Smooth muscle cell (in vitro differentiated cells): ENCODE results near the gene PLCD1. TPM values are rescaled to one million over a fixed set of nuclear protein-coding genes. Genes with fewer than 3 reads are reported as not detected.
"Not testable (repeated sequence)": the region's sequence is repeated elsewhere in the genome, so short reads cannot be mapped to it uniquely, and the experiment has no call there.

ENCODE experiments used
- DNase-seq: peaks from one replicate; lab custom pipeline; 2025; ENCODE audit not compliant: unreplicated experiment; lab: John Stamatoyannopoulos, UW
- H2AFZ ChIP-seq: fragments of 200-600 bp; sonication (generic); 2 replicates; pipeline ENCODE4 v1.6.0; 2016; ENCODE audit warnings: antibody characterized with exemption, low read depth, mild to moderate bottlenecking
- H3F3A ChIP-seq: fragments of 200-600 bp; sonication (generic); 2 replicates; pipeline ENCODE4 v1.6.0; 2017; ENCODE audit warnings: antibody characterized with exemption, low read depth
- H3K27ac ChIP-seq: fragments of 200-600 bp; sonication (generic); 2 replicates; pipeline ENCODE4 v1.5.1; 2016; ENCODE audit warnings: low read depth, mild to moderate bottlenecking
- H3K27me3 ChIP-seq: fragments of 200-600 bp; sonication (generic); 2 replicates; pipeline ENCODE4 v1.6.1; 2016; ENCODE audit warnings: low read depth, mild to moderate bottlenecking
- H3K36me3 ChIP-seq: fragments of 200-600 bp; sonication (generic); 2 replicates; pipeline ENCODE4 v1.5.1; 2016; ENCODE audit warnings: low read depth
- H3K4me1 ChIP-seq: fragments of 200-600 bp; sonication (generic); 2 replicates; pipeline ENCODE4 v1.5.1; 2016; ENCODE audit warnings: low read depth
- H3K4me2 ChIP-seq: fragments of 200-600 bp; sonication (generic); 2 replicates; pipeline ENCODE4 v1.6.0; 2016; ENCODE audit warnings: mild to moderate bottlenecking
- H3K4me3 ChIP-seq: fragments of 200-600 bp; sonication (generic); 2 replicates; pipeline ENCODE4 v1.5.1; 2016; ENCODE audit warnings: mild to moderate bottlenecking
- H3K79me2 ChIP-seq: fragments of 200-600 bp; sonication (generic); 2 replicates; pipeline ENCODE4 v1.6.0; 2016; ENCODE audit warnings: low read depth, mild to moderate bottlenecking
- H3K9ac ChIP-seq: fragments of 200-600 bp; sonication (generic); 2 replicates; pipeline ENCODE4 v1.6.0; 2016; ENCODE audit warnings: low read depth
- H3K9me3 ChIP-seq: fragments of 200-600 bp; sonication (generic); replicated peaks from 2 replicates; pipeline ENCODE4 v1.5.1; 2016; ENCODE audit warnings: low read depth
- H4K20me1 ChIP-seq: fragments of 200-600 bp; sonication (generic); 2 replicates; pipeline ENCODE4 v1.6.0; 2016; ENCODE audit warnings: low read depth
- CTCF ChIP-seq: fragments of 200-600 bp; sonication (generic); IDR thresholded peaks from 2 replicates; pipeline ENCODE4 v1.5.1; 2017; ENCODE audit warnings: borderline replicate concordance, mild to moderate bottlenecking, antibody characterized with exemption; ENCODE audit not compliant: insufficient read depth, poor library complexity, severe bottlenecking
- WGBS: methylation state at CpG from one replicate; pipeline ENCODE4 v1.1.7; 2016; ENCODE audit warnings: low lambda C conversion rate; 5-methylcytosine and 5-hydroxymethylcytosine counted together
- polyA plus RNA-seq: library from polyadenylated mRNA; unstranded; fragments of >200 nt; fragmentation: Nextera tagmentation; extraction: Ambion mirVana; gene quantifications from 2 replicates; pipeline ENCODE4 v1.2.1, GENCODE V29; 2016
- total RNA-seq: library from RNA; depleted of rRNA; stranded (reverse); fragments of >200 nt; gene quantifications from 2 replicates; pipeline ENCODE4 v1.2.3, GENCODE V29; 2014

The PLCD1 gene
- total and polyA plus RNA-seq, 2 experiments from 2014 or later: 21.3 to 33.3 TPM

GRCh38 chr3:37973246-37974054 is 56.0 kb downstream of the PLCD1 start:
- H3K79me2 ChIP-seq: no peaks in the 10 kb centered on the region
- H3K4me1 ChIP-seq: no peaks in the 10 kb centered on the region
- no peaks in the 10 kb centered on the region for H4K20me1 ChIP-seq
- TF ChIP-seq CTCF: no peak
- no peaks in the 10 kb centered on the region for H3K9me3 ChIP-seq
- no peak for DNase-seq
- H3K27me3 ChIP-seq: no peaks in the 10 kb centered on the region
- H3K4me2 ChIP-seq: no peak overlapping the region
- 93% methylated on average over 12 of the region's 12 CpGs for WGBS
- H3F3A ChIP-seq: no peaks in the 10 kb centered on the region
- H3K4me3 ChIP-seq: no peak overlapping the region
- no peaks in the 10 kb centered on the region for H3K36me3 ChIP-seq
- H2AFZ ChIP-seq: no peak overlapping the region
- no peak overlapping the region for H3K27ac ChIP-seq
- no peak overlapping the region for H3K9ac ChIP-seq

- not testable (repeated sequence) for DNase-seq, H3K4me3 ChIP-seq, H4K20me1 ChIP-seq, H3K4me2 ChIP-seq, H3K27me3 ChIP-seq, H3K9me3 ChIP-seq, H3K36me3 ChIP-seq, H3K79me2 ChIP-seq, H3K4me1 ChIP-seq, H3K27ac ChIP-seq, H3F3A ChIP-seq, H2AFZ ChIP-seq, H3K9ac ChIP-seq
- 96% methylated on average over 8 of the region's 8 CpGs for WGBS
Observed at GRCh38 chr3:37972056-37972455, 57.4 kb downstream of the PLCD1 start.

GRCh38 chr3:37971467-37971866 is 58.0 kb downstream of the PLCD1 start:
- Histone ChIP-seq H2AFZ (no peak overlapping the region), H3K4me3 (no peak overlapping the region), H3K4me1 (no peaks in the 10 kb centered on the region), H3K27ac (no peak overlapping the region), H3F3A (no peaks in the 10 kb centered on the region), H3K27me3 (no peaks in the 10 kb centered on the region), H4K20me1 (no peaks in the 10 kb centered on the region), H3K4me2 (no peak overlapping the region), H3K9me3 (no peaks in the 10 kb centered on the region), H3K36me3 (no peaks in the 10 kb centered on the region), H3K79me2 (no peaks in the 10 kb centered on the region), H3K9ac (no peak overlapping the region)
- DNase-seq: no peak
- TF ChIP-seq CTCF: no peak

GRCh38 chr3:37970802-37971201 is 58.6 kb downstream of the PLCD1 start:
- no peak overlapping the region for H3K4me2 ChIP-seq
- no peaks in the 10 kb centered on the region for H3K27me3 ChIP-seq
- H3K9ac ChIP-seq: no peak overlapping the region
- no peak overlapping the region for H3K27ac ChIP-seq
- DNase-seq: no peak
- no peaks in the 10 kb centered on the region for H3F3A ChIP-seq
- H3K4me3 ChIP-seq: no peak overlapping the region
- no peak for TF ChIP-seq CTCF
- H2AFZ ChIP-seq: no peak overlapping the region
- H4K20me1 ChIP-seq: no peaks in the 10 kb centered on the region
- H3K4me1 ChIP-seq: no peaks in the 10 kb centered on the region
- H3K36me3 ChIP-seq: no peaks in the 10 kb centered on the region
- H3K79me2 ChIP-seq: no peaks in the 10 kb centered on the region
- H3K9me3 ChIP-seq: no peaks in the 10 kb centered on the region
- WGBS: 98% methylated on average over 5 of the region's 5 CpGs
